Measurements from ENCODE around the gene SIRT7. TPM values are rescaled to one million over a fixed set of nuclear protein-coding genes. Genes with fewer than 3 reads are reported as not detected.

The SIRT7 gene
- polyA plus RNA-seq, 1 donor from 2014 or later = 44.5 TPM

GRCh38 chr17:81933178-81933699 lies 15.3 kb upstream of the SIRT7 start:
- Histone ChIP-seq H3K79me2 (replicated peaks; ENCODE audit: insufficient read depth, low read length) (no peaks in the 10 kb centered on the region), H3K36me3 (ENCODE audit: insufficient read depth, low read length) (no peaks in the 10 kb centered on the region), H3K27ac (ENCODE audit: low read length) (no peak overlapping the region), H2AFZ (ENCODE audit: low read depth, low read length) (no peak overlapping the region), H3K27me3 (ENCODE audit: insufficient read depth, low read depth, low read length) (no peaks in the 10 kb centered on the region), H3K9me2 (ENCODE audit: insufficient read depth, low read length) (no peaks in the 10 kb centered on the region), H3K9ac (ENCODE audit: low read length) (no peak overlapping the region), H3K4me2 (ENCODE audit: low read length) (no peak overlapping the region), H3F3A (ENCODE audit: insufficient read depth, low read length, poor library complexity, severe bottlenecking) (no peaks in the 10 kb centered on the region), H4K20me1 (ENCODE audit: insufficient read depth) (no peaks in the 10 kb centered on the region), H3K4me3 (ENCODE audit: low read length) (no peak overlapping the region), H3K9me3 (ENCODE audit: low read length) (no peaks in the 10 kb centered on the region)
- TF ChIP-seq CTCF (IDR thresholded peaks at IDR 0.05; ENCODE audit: poor library complexity, severe bottlenecking) (no peak), RAD21 (conservative IDR thresholded peaks at IDR 0.05) (no peak), TAF1 (IDR thresholded peaks at IDR 0.05; ENCODE audit: low read depth) (no peak), MXI1 (conservative IDR thresholded peaks at IDR 0.05; ENCODE audit: poor library complexity, severe bottlenecking) (no peak), POLR2AphosphoS5 (IDR thresholded peaks at IDR 0.05) (no peak), REST (IDR thresholded peaks at IDR 0.05; ENCODE audit: borderline replicate concordance) (no peak), SMC3 (conservative IDR thresholded peaks at IDR 0.05; ENCODE audit: poor library complexity) (no peak), EZH2 (IDR thresholded peaks at IDR 0.05; ENCODE audit: borderline replicate concordance, insufficient read depth, low read length, poor library complexity, severe bottlenecking) (no peak), EP300 (conservative IDR thresholded peaks at IDR 0.05; ENCODE audit: poor library complexity, severe bottlenecking) (no peak)

GRCh38 chr17:81932333-81932983 lies 14.5 kb upstream of the SIRT7 start:
- Histone ChIP-seq H3K79me2 (replicated peaks; ENCODE audit: insufficient read depth, low read length) (no peaks in the 10 kb centered on the region), H3K27ac (ENCODE audit: low read length) (no peak overlapping the region), H3K9me3 (ENCODE audit: low read length) (no peaks in the 10 kb centered on the region), H3K9me2 (ENCODE audit: insufficient read depth, low read length) (no peaks in the 10 kb centered on the region), H4K20me1 (ENCODE audit: insufficient read depth) (no peaks in the 10 kb centered on the region), H3F3A (ENCODE audit: insufficient read depth, low read length, poor library complexity, severe bottlenecking) (no peaks in the 10 kb centered on the region), H3K27me3 (ENCODE audit: insufficient read depth, low read depth, low read length) (no peaks in the 10 kb centered on the region), H3K4me3 (ENCODE audit: low read length) (no peak overlapping the region), H2AFZ (ENCODE audit: low read depth, low read length) (no peak overlapping the region), H3K4me2 (ENCODE audit: low read length) (no peak overlapping the region), H3K36me3 (ENCODE audit: insufficient read depth, low read length) (no peaks in the 10 kb centered on the region), H3K9ac (ENCODE audit: low read length) (no peak overlapping the region)
- TF ChIP-seq RAD21 (conservative IDR thresholded peaks at IDR 0.05) (no peak), EZH2 (IDR thresholded peaks at IDR 0.05; ENCODE audit: borderline replicate concordance, insufficient read depth, low read length, poor library complexity, severe bottlenecking) (no peak), SMC3 (conservative IDR thresholded peaks at IDR 0.05; ENCODE audit: poor library complexity) (no peak), MXI1 (conservative IDR thresholded peaks at IDR 0.05; ENCODE audit: poor library complexity, severe bottlenecking) (no peak), CTCF (IDR thresholded peaks at IDR 0.05; ENCODE audit: poor library complexity, severe bottlenecking) (no peak), EP300 (conservative IDR thresholded peaks at IDR 0.05; ENCODE audit: poor library complexity, severe bottlenecking) (no peak), REST (IDR thresholded peaks at IDR 0.05; ENCODE audit: borderline replicate concordance) (no peak), POLR2AphosphoS5 (IDR thresholded peaks at IDR 0.05) (no peak)
